Thyroid gland (tissue), 4 donors: ENCODE measurements around the gene GNGT1.

Experiments used
- CTCF ChIP-seq, 6 experiments: fragments of 200-600 bp in 3 of 6; fragments of 450-650 bp in 3 of 6; sonication (generic) in 3 of 6; IDR thresholded peaks; one replicate each; pipeline ENCODE4 v1.5.1; 2016 to 2019; ENCODE audit warnings: antibody characterized with exemption in 6 of 6, mild to moderate bottlenecking in 2 of 6, inconsistent platforms in 1 of 6, moderate library complexity in 1 of 6
- POLR2A ChIP-seq, 2 donors: fragments of 450-650 bp; IDR thresholded peaks; one replicate each; pipeline ENCODE4 v1.6.1; 2017; ENCODE audit warnings: antibody characterized with exemption in 2 of 2, mild to moderate bottlenecking in 2 of 2, moderate library complexity in 1 of 2

- TF ChIP-seq CTCF (IDR thresholded peaks at IDR 0.05) (no peak), POLR2A (IDR thresholded peaks at IDR 0.05) (no peak)
Measured at GRCh38 chr7:93941945-93942344, 35.6 kb downstream of the GNGT1 start.
